ENCODE data around the gene IL15RA. TPM values are rescaled to one million over a fixed set of nuclear protein-coding genes. Genes with fewer than 3 reads are reported as not detected.

IL15RA gene
- total RNA-seq, 1 donor from 2014 or later = 0.40 TPM

DNA sequence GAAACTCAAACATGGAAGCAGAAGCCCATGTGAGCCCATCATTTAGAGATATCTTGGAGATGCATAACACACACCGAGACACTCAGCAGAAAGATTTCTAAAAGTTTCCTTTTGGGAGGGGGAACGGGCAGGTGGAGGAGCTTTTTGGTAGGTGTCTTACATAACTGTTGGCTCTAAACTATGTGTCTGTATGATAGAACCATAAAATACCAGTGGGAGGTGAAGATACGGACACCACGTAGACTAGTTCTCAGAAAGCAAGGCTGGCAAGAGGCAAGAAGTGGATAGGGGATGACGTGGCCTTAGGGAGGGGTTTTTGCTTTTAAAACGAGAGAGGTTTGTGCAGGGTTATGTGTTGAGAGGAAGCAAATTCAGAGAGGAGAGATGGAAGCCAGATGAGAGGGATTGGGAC lies 36.5 kb downstream of the IL15RA start:
- Mint-ChIP-seq H3K4me1 (ENCODE audit: unreplicated experiment) (peaks cover 24% of the 10 kb centered on the region), H3K4me3 (ENCODE audit: unreplicated experiment) (no peak overlapping the region), H3K27me3 (ENCODE audit: unreplicated experiment) (no peaks in the 10 kb centered on the region), H3K36me3 (ENCODE audit: unreplicated experiment) (peaks cover 25% of the 10 kb centered on the region), H3K27ac (ENCODE audit: unreplicated experiment) (no peak overlapping the region), H3K9me3 (ENCODE audit: unreplicated experiment) (no peaks in the 10 kb centered on the region)
- TF ChIP-seq, protein P1, sequence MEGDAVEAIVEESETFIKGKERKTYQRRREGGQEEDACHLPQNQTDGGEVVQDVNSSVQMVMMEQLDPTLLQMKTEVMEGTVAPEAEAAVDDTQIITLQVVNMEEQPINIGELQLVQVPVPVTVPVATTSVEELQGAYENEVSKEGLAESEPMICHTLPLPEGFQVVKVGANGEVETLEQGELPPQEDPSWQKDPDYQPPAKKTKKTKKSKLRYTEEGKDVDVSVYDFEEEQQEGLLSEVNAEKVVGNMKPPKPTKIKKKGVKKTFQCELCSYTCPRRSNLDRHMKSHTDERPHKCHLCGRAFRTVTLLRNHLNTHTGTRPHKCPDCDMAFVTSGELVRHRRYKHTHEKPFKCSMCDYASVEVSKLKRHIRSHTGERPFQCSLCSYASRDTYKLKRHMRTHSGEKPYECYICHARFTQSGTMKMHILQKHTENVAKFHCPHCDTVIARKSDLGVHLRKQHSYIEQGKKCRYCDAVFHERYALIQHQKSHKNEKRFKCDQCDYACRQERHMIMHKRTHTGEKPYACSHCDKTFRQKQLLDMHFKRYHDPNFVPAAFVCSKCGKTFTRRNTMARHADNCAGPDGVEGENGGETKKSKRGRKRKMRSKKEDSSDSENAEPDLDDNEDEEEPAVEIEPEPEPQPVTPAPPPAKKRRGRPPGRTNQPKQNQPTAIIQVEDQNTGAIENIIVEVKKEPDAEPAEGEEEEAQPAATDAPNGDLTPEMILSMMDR (IDR thresholded peaks at IDR 0.05) = no peak
- no peak for DNase-seq (ENCODE audit: extremely low spot score, unreplicated experiment)

DNA sequence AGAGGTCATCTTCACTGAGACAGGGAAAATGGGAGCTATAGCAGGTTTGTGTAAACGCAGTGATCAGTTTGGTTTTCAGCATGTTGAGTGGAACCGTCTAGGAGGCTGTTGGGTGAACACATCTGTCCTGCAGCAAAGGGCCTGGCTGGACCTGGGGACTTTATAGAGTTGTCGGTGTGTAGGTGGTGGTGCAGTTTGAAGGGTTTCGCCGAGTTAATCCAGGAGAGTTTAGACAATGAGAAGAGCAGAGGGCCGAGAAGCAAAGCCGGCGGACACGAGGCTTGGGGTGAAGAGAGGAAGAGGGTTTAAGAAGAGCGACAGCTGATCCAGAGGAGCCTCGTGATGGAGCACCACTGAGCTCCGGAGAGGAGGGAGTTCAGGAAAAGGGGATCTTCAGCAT lies 39.1 kb downstream of the IL15RA start:
- TF ChIP-seq, protein P1 (IDR thresholded peaks at IDR 0.05) = no peak
- no peak for DNase-seq (ENCODE audit: extremely low spot score, unreplicated experiment)
- Mint-ChIP-seq H3K4me1 (ENCODE audit: unreplicated experiment) (peaks cover 2% of the 10 kb centered on the region), H3K27me3 (ENCODE audit: unreplicated experiment) (no peaks in the 10 kb centered on the region), H3K4me3 (ENCODE audit: unreplicated experiment) (no peak overlapping the region), H3K36me3 (ENCODE audit: unreplicated experiment) (peaks cover 34% of the 10 kb centered on the region), H3K9me3 (ENCODE audit: unreplicated experiment) (no peaks in the 10 kb centered on the region), H3K27ac (ENCODE audit: unreplicated experiment) (no peak overlapping the region)

DNA sequence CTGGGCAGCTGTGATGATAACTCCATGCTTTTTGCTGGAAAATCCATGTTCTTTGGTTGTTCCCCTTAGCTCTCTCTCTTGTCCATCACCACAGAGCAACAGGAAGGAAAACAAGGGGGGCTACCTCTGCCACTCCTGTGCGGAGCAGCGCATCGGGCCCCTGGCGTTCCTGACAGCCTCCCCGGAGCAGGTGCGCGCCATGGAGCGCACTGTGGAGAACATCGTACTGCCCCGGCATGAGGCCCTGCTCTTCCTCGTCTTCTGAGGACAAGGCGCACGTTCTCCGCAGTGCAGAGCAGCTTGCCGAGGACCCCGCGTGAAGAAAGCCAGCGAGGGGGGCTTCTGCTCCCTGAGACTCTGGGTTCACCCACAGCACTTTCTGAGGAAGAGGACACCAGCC lies 40.3 kb downstream of the IL15RA start:
- Mint-ChIP-seq H3K4me1 (ENCODE audit: unreplicated experiment) (no peaks in the 10 kb centered on the region), H3K36me3 (ENCODE audit: unreplicated experiment) (peaks cover 40% of the 10 kb centered on the region), H3K9me3 (ENCODE audit: unreplicated experiment) (no peaks in the 10 kb centered on the region), H3K27me3 (ENCODE audit: unreplicated experiment) (no peaks in the 10 kb centered on the region), H3K27ac (ENCODE audit: unreplicated experiment) (no peak overlapping the region), H3K4me3 (ENCODE audit: unreplicated experiment) (no peak overlapping the region)
- TF ChIP-seq, protein P1 (IDR thresholded peaks at IDR 0.05) = no peak
- no peak for DNase-seq (ENCODE audit: extremely low spot score, unreplicated experiment)

DNA sequence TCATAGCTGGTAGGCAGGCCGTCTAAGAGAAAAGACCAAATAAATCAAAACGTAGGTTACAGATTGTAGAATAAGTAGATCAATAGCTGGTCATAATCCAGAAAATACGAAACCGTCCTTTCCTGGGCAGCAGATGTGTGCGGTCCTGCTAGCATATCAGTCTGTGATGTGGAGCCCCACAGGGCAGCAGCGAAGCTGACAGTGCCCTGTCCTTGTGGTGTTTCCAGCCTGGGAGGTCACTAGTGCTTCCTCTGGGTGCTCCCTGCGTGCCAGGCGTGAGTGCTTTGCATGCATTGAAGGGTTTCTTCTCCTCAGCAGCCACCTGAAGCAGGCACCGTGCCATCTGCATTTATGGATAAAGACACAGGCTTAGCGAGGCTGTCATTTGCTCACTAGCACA lies 41.7 kb downstream of the IL15RA start:
- Mint-ChIP-seq H3K36me3 (ENCODE audit: unreplicated experiment) (peaks cover 40% of the 10 kb centered on the region), H3K4me3 (ENCODE audit: unreplicated experiment) (no peak overlapping the region), H3K9me3 (ENCODE audit: unreplicated experiment) (no peaks in the 10 kb centered on the region), H3K27ac (ENCODE audit: unreplicated experiment) (no peak overlapping the region), H3K4me1 (ENCODE audit: unreplicated experiment) (no peaks in the 10 kb centered on the region), H3K27me3 (ENCODE audit: unreplicated experiment) (no peaks in the 10 kb centered on the region)
- no peak for DNase-seq (ENCODE audit: extremely low spot score, unreplicated experiment)
- TF ChIP-seq, protein P1 (IDR thresholded peaks at IDR 0.05) = no peak

DNA sequence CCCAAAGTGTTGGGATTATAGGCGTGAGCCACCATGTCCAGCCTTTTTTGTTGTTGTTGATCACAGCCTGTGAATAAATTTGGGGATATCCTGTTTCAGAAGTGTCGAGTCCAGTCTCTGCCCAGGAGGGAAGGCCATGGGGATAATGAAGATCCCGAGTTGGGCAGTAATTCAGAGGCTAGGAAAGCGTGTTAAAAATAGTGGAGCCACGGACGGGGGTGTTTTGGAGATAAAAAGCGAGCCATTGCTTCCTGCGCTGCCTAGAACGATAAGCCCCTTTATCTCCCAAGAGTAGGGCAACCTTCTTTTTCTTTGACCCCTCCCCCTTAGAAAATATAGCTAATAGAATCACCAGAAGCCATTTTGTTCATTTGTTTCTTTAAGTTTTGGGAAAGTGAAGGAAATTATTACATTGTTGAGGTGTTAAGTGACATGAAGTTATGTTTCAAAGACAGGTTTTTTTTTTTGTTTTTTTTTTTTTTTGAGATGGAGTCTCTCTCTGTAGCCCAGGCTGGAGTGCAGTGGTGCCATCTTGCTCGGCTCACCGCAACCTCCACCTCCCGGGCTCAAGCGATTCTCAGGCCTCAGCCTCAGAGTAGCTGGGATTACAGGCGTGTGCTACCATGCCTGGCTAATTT lies 43.3 kb downstream of the IL15RA start:
- Mint-ChIP-seq H3K27ac (ENCODE audit: unreplicated experiment) (no peak overlapping the region), H3K4me1 (ENCODE audit: unreplicated experiment) (no peaks in the 10 kb centered on the region), H3K9me3 (ENCODE audit: unreplicated experiment) (no peaks in the 10 kb centered on the region), H3K36me3 (ENCODE audit: unreplicated experiment) (peaks cover 51% of the 10 kb centered on the region), H3K27me3 (ENCODE audit: unreplicated experiment) (no peaks in the 10 kb centered on the region), H3K4me3 (ENCODE audit: unreplicated experiment) (no peak overlapping the region)
- DNase-seq (ENCODE audit: extremely low spot score, unreplicated experiment) = no peak
- TF ChIP-seq, protein P1 (IDR thresholded peaks at IDR 0.05) = no peak
